Ramos (cell line): ENCODE measurements around the gene SCUBE3.

Experiments used
- in situ Hi-C: fragments of 300-500 bp; cut with MboI; formaldehyde crosslinking; loops from one replicate; pipeline ENCODE4 v1.14.3; 2022; ENCODE audit warnings: low sequenced_read_pairs; ENCODE audit not compliant: unreplicated experiment

The SCUBE3 gene

DNA sequence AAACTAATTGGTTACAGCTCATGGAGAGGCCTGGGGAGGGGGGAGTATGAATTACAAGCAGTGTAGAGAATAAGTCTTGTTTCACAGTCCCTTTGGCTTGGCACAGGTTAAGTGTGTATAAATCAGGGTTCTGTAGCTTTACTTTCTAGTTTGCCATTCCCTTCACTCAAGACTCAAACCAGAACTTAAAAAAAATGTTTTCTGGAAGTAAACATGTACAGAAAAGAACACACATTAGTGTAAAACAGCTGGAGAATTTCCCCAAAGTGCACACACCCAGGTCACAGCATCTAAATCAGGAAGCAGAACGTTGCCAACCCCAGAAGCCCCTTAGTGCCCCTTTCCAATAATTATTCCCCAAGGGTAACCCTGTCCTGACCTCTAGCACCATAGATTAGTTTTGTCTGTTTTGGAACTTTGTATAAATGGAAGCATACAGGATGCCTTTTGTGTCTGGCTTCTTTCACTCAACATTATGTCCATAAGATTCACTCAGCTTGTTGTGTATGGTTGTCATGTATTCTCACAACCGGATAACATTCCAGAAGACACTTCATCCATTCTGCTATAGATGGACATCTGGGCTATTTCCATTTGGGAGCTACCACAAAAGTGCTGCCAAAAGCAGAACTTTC is 33.7 kb upstream of the SCUBE3 start:
- in situ Hi-C loops = no loop called here

- in situ Hi-C loops = no loop called here
Measured at GRCh38 chr6:35181308-35181932, 32.3 kb upstream of the SCUBE3 start.

DNA sequence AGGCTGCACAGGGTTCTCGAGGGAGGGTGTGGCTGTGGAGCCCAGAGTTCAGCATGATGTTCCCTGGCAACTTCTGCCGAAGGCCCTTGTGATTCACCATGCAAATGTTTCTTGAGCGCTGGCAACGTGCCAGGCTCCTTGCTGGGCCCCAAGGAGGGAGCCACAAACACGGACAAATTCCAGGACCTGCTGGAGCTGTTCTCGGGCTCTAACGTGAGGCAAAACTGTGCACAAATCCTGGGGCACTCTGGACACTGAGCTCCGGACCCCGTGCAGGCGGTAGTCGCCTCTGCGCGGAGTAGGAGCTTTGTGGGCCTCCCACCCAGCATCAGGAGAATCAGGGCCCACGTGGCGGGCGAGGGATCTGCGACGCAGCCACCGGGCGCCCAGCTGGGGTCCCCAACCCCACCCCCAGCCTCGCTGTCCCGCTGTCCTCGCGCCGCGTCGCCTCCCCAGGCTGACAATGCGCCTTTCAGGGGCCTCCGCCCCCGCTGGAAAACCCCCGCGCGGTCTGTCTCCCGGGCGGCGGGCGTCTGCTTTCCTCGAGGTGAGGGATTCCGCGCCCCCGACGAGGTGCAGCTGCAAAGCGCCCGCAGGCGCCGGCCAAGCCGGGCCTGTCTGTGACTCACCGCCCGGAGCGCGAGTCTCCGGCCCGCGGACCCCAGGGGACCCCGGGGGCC is 31.7 kb upstream of the SCUBE3 start:
- in situ Hi-C loops = no loop called here

- in situ Hi-C loops = no loop called here
Measured at GRCh38 chr6:35183281-35183680, 30.5 kb upstream of the SCUBE3 start.

DNA sequence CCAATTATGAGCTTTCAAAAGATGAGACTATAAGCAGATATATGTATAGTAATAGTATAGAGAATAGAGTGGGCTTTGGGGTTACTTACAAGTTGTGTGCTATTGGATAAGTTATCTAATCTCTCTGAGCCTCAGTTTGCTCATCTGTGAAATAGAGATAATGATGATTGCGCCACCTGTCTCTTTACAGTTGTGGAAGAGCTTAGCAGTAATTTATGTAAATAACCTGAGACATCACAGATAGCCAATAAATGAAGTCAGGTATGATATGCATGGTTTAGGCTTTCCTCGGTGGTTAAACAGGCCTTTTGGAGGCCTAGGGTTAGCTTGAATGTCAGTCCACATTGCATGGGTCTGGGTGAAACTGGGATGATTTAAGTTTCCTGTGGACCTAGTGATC is 29.8 kb upstream of the SCUBE3 start:
- in situ Hi-C loops = no loop called here

DNA sequence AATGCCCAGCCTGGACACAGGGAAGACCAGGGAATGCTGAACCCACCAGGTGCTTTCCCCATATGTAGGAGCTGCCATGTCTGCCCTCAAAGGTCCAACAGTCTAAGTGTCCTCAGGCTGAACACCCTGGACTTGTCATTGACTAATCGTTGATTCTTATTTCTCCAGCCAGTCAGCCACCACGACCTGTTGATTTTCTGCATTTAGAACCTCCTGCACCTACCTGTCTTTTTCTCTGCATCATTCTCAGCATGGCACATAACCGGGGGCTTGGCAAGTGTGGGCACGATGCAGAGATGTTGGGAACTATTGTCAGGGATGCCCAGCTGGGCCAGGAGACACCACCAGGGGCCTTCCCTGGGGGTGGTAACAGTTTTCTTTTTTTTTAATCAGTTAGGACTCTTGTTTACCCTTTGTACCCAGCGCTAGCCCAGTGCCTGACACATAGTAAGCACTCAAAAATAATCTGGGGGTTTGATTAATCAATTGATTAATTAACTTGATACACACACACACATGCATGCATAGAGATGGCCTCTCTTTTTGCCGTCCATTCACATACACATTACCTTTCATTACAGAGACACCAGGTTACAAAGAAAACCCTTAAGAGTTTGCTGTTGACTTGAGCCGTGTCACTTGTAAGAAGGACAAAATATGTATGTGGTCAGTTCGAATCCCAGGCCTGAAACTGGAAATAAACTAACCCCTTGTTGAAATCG is 29.0 kb upstream of the SCUBE3 start:
- in situ Hi-C loops = no loop called here

- in situ Hi-C loops = no loop called here
Measured at GRCh38 chr6:35185302-35185681, 28.5 kb upstream of the SCUBE3 start.

DNA sequence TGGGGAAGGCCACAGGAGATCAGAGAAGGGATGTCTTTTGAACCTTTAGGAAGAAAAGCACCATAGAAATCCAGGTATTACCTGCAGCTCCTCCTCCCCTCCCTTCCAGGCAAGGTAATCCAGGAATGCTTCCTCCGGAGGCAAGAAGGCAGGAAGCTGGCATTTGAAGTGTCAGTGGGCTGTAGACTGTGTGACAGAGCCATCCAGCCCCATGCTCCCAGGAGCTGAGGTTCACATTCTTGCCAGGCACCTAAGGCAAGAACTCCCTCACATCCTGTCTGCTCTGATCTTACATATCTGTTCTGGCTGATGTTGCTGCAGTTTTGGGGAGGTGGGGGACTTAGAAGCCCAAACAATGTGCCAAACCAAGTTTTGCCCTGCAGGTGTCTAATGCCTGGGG is 27.8 kb upstream of the SCUBE3 start:
- in situ Hi-C loops = no loop called here

DNA sequence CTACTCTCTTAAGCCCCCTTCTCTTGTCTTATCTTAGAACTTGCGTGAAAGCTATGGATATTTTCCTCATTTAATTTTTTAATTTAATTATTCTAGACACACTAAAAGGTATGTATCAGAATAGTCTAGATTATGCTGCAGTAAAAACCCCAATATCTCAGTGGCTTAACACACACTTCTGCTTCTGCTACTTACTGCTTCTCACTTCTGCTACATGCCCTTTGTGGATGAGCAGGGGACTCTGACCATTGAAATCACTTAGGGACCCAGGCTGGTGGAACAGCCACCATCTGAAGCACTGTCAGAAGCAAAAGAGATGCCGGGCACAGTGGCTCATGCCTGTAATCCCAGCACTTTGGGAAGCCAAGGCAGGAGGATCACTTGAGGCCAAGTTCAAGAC is 27.2 kb upstream of the SCUBE3 start:
- in situ Hi-C loops = no loop called here

- in situ Hi-C loops = no loop called here
Measured at GRCh38 chr6:35188886-35189285, 24.9 kb upstream of the SCUBE3 start.

DNA sequence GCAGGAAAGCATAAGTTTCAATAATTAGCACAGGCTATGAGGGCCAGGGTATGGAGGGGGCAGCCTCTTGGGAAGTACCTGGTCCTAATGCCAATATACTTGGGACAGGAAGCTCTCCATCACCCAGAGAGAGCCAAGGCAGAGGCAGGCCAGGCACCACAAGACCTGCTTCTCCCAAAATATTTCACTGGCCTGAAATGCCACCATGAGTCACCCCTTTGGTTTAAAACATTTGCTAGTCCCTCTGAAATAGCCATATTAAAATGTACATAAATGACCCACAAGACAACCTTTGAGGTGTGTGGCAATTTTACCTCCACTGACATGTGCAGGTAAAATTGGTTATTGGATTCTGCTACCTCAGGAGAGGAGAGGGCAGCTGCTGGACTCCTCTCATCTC is 23.4 kb upstream of the SCUBE3 start:
- in situ Hi-C loops = no loop called here

DNA sequence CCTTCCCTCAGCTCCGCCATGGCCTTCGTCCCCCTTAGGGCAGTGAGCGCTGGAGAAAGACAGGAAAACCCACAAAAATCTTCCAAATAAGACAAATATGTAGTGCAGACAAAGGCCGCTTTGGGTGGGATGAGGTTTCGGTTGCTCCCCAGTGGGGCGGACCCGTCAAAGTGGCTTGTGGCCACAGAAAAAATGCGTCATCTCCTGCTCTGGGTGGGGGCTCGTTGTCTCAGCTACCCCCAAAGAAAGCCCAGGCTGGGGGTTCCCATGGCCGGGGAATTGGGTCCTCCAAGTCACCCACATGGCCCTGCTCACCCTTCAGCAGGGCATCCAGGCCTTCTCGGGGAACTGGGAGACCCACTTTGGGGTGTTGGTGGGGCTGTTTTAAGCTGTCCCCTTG is 21.9 kb upstream of the SCUBE3 start:
- in situ Hi-C loops = no loop called here

- in situ Hi-C loops = no loop called here
Measured at GRCh38 chr6:35192301-35192860, 21.4 kb upstream of the SCUBE3 start.

DNA sequence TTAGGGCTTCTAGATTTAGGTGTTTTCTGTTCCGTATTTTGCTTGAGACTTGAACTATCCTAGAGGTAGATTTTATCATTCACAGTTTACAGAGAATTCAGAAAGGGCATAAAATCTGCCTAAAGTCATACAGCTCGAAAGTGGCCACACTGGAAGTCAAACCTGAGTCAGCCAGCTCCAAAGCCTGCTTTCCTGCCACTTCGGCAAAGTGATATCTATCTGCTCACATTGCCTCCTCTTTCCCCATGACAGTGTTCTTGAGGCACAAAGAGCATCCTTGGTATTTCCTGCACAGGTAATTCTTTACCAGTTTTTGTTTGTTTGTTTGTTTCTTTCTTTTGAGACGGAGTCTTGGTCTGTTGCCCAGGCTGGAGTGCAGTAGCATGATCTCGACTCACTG is 19.4 kb upstream of the SCUBE3 start:
- in situ Hi-C loops = no loop called here

- in situ Hi-C loops = no loop called here
Measured at GRCh38 chr6:35195120-35195780, 18.5 kb upstream of the SCUBE3 start.

- in situ Hi-C loops = no loop called here
Measured at GRCh38 chr6:35197196-35197595, 16.6 kb upstream of the SCUBE3 start.

DNA sequence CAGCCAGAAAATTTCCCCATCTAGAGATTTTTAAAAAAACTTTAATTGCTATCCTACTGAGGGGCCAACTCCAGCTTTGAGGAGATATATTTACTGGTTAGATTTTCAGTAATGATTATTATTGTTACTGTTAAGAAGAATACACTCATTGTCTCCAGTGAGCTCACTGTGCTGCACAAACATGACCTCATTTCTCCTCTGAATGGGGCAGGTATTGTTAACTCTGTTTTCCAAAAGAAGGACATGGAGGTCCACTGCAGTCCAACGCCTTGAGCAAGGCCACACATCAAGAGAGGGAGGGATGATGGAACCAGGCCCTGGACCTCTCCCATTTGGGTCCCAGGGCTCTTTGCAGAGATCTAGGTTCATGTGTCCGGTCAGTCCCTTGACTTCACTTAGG is 13.9 kb upstream of the SCUBE3 start:
- in situ Hi-C loops = no loop called here

DNA sequence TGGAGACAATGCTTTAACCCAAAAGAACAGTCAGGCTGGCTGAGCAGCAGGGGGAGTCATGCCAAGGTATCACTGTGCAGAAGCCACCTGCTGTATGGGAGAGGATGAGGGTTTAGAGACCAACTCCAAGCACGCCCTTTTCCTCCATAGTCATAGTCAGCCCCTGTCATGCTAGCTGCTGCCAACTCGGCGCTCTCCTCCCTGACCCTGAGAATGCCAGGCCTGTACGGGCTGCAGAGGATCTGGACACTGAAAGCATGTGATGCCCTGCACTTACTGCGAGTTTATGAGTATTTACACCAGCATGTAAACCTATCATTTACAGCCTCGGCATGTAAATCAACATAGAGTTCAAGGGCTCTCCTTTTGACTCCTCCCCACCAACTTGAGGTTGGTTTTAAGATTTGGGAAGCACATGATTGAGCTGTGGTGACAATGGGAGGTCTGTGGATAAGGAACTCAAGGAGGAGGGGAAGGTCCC is 11.7 kb upstream of the SCUBE3 start:
- in situ Hi-C loops = no loop called here

GRCh38 chr6:35203152-35203670 is 10.5 kb upstream of the SCUBE3 start:
- in situ Hi-C loops = no loop called here

DNA sequence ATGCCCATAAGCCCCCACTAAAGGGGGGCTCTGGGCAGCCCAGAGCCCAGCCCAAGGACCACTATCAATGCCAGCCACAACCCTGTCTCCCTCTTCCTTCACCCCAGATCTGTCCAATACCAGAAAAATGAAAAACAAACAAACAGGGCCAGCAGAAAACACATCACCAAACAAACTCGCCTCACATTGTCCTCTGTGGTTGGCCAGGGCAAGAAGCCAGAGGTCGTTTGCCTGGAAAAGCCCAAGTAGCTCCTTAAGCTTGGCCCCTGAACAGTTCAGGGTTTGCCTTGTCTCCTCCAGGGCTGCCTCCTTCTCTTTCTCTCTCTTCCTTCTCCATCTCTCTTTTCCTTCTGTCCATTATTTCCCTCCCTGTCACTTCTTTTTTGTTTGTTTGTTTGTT is 10.1 kb upstream of the SCUBE3 start:
- in situ Hi-C loops = no loop called here
